Measurements from ENCODE around the gene NELL2. TPM values are rescaled to one million over a fixed set of nuclear protein-coding genes. Genes with fewer than 3 reads are reported as not detected.

The NELL2 gene
- total RNA-seq, 1 experiment from 2014 or later = 32.7 TPM

- Histone ChIP-seq H3K9ac (ENCODE audit: extremely low read depth, insufficient read length, low read length) (no peak overlapping the region), H2BK15ac (ENCODE audit: low read depth, low read length) (no peak overlapping the region), H3K23me2 (ENCODE audit: insufficient read length, low read depth, low read length, poor library complexity, severe bottlenecking) (no peaks in the 10 kb centered on the region), H3K23ac (ENCODE audit: insufficient read length, low read depth, low read length) (no peak overlapping the region), H2AK5ac (ENCODE audit: insufficient read length, low read length) (no peak overlapping the region), H3K27me3 (ENCODE audit: insufficient read depth, low read length) (no peaks in the 10 kb centered on the region), H2BK5ac (ENCODE audit: insufficient read length, low read length) (no peak overlapping the region), H3K79me1 (ENCODE audit: insufficient read depth, low read depth, low read length, poor library complexity, severe bottlenecking) (no peaks in the 10 kb centered on the region), H4K91ac (ENCODE audit: insufficient read length, low read depth, low read length) (no peak overlapping the region), H4K5ac (ENCODE audit: insufficient read length, low read depth, low read length) (no peak overlapping the region), H2AFZ (ENCODE audit: low read length) (no peak overlapping the region), H3K4ac (ENCODE audit: low read depth, low read length) (no peak overlapping the region), H3K56ac (ENCODE audit: insufficient read length, low read depth, low read length) (no peak overlapping the region), H4K20me1 (ENCODE audit: control insufficient read depth, insufficient read depth, insufficient read length) (no peaks in the 10 kb centered on the region), H3K14ac (ENCODE audit: insufficient read depth, low read length) (no peak overlapping the region), H3K4me1 (ENCODE audit: insufficient read depth, low read length) (no peaks in the 10 kb centered on the region), H2BK12ac (ENCODE audit: insufficient read length, low read depth, low read length) (no peak overlapping the region), H3K18ac (ENCODE audit: insufficient read length, low read depth, low read length) (no peak overlapping the region), H2BK120ac (ENCODE audit: low read depth, low read length, poor library complexity, severe bottlenecking) (no peak overlapping the region), H3T11ph (ENCODE audit: low read length) (no peak overlapping the region), H4K8ac (replicated peaks; ENCODE audit: insufficient read length, low read depth, low read length) (no peak overlapping the region), H3K9me3 (ENCODE audit: control insufficient read depth, low read depth, low read length) (no peaks in the 10 kb centered on the region), H3K79me2 (ENCODE audit: insufficient read depth, low read length) (no peaks in the 10 kb centered on the region), H3K27ac (ENCODE audit: insufficient read length, low read depth, low read length) (no peak overlapping the region), H2BK20ac (ENCODE audit: low read depth, low read length, poor library complexity, severe bottlenecking) (no peak overlapping the region), H3K4me2 (ENCODE audit: insufficient read depth, insufficient read length, low read length) (no peak overlapping the region)
- DNase-seq = no peak
- Mint-ChIP-seq H3K27ac (no peak overlapping the region), H3K36me3 (ENCODE audit: insufficient read depth in 1 of 3, low read depth in 3 of 3) (peaks cover 0 to 8% (median 0%) of the 10 kb centered on the region in 3 experiments; a peak in 3 of 7 replicates), H3K4me1 (peaks cover 14 to 19% of the 10 kb centered on the region in 2 experiments), H3K4me3 (no peak overlapping the region), H3K9me3 (peaks cover 6 to 13% of the 10 kb centered on the region in 2 experiments; a peak in 3 of 5 replicates), H3K27me3 (ENCODE audit: low read depth) (peaks cover 9% of the 10 kb centered on the region)
- TF ChIP-seq, protein P1, sequence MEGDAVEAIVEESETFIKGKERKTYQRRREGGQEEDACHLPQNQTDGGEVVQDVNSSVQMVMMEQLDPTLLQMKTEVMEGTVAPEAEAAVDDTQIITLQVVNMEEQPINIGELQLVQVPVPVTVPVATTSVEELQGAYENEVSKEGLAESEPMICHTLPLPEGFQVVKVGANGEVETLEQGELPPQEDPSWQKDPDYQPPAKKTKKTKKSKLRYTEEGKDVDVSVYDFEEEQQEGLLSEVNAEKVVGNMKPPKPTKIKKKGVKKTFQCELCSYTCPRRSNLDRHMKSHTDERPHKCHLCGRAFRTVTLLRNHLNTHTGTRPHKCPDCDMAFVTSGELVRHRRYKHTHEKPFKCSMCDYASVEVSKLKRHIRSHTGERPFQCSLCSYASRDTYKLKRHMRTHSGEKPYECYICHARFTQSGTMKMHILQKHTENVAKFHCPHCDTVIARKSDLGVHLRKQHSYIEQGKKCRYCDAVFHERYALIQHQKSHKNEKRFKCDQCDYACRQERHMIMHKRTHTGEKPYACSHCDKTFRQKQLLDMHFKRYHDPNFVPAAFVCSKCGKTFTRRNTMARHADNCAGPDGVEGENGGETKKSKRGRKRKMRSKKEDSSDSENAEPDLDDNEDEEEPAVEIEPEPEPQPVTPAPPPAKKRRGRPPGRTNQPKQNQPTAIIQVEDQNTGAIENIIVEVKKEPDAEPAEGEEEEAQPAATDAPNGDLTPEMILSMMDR (conservative IDR thresholded peaks at IDR 0.05) = no peak
- no CpG with 5 or more reads among the region's 2 CpGs for WGBS (ENCODE audit: extremely low coverage, insufficient read length, low lambda C conversion rate)
Observed at GRCh38 chr12:44464180-44464579, 411.9 kb downstream of the NELL2 start.

All from H9 (cell line).